SK-N-MC (cell line): Measurements from ENCODE around the gene RIPOR1.
A peak's percentile ranks its signal among the peaks of the same experiment; 100 is the strongest.

Experiments
- DNase-seq: peaks from one replicate; pipeline ENCODE4 v3.0.0-alpha.2; 2011; ENCODE audit warnings: low read depth, low spot score
- H3K27ac ChIP-seq: fragments of 200-600 bp; sonication (generic); 2 replicates; pipeline ENCODE4 v1.5.1; 2016; ENCODE audit warnings: mixed run types
- H3K36me3 ChIP-seq: fragments of 200-600 bp; sonication (generic); 2 replicates; pipeline ENCODE4 v1.6.1; 2017; ENCODE audit warnings: antibody characterized with exemption, low read length, mixed read lengths; ENCODE audit not compliant: insufficient read depth
- H3K4me3 ChIP-seq: fragments of 200-600 bp; sonication (generic); 2 replicates; pipeline ENCODE4 v1.5.1; 2016
- H3K9ac ChIP-seq: fragments of 200-600 bp; sonication (generic); 2 replicates; pipeline ENCODE4 v1.8.0; 2017; ENCODE audit warnings: mixed run types, mixed read lengths; ENCODE audit not compliant: insufficient read length
- H3K9me3 ChIP-seq: fragments of 200-600 bp; sonication (generic); 2 replicates; pipeline ENCODE4 v1.6.1; 2017; ENCODE audit warnings: low read depth, mild to moderate bottlenecking, antibody characterized with exemption, low read length, moderate library complexity, mixed read lengths
- EZH2 ChIP-seq: fragments of 200-600 bp; sonication (generic); IDR thresholded peaks from one replicate; pipeline ENCODE4 v1.6.1; 2017; ENCODE audit warnings: antibody characterized with exemption
- FOXP2 ChIP-seq: optimal IDR thresholded peaks from 2 replicates; pipeline ENCODE3; 2011; ENCODE audit warnings: mild to moderate bottlenecking, moderate library complexity; ENCODE audit not compliant: insufficient read depth; ENCODE audit errors: extremely low read length, control extremely low read depth
- POLR2AphosphoS5 ChIP-seq: IDR thresholded peaks from 2 replicates; pipeline ENCODE4 v1.6.1; 2012; ENCODE audit warnings: mild to moderate bottlenecking, low read depth, low read length, borderline replicate concordance

The RIPOR1 gene

GRCh38 chr16:67516296-67517154 is 12.1 kb upstream of the RIPOR1 start:
- DNase-seq, result no peak
- Histone ChIP-seq H3K27ac (no peak overlapping the region), H3K9ac (no peak overlapping the region), H3K36me3 (no peaks in the 10 kb centered on the region), H3K9me3 (no peaks in the 10 kb centered on the region), H3K4me3 (no peak overlapping the region)
- no peak for TF ChIP-seq EZH2
- no peak for TF ChIP-seq FOXP2
- TF ChIP-seq POLR2AphosphoS5, result no peak

GRCh38 chr16:67517155-67517445 is 11.5 kb upstream of the RIPOR1 start:
- TF ChIP-seq POLR2AphosphoS5, result no peak
- no peak for TF ChIP-seq FOXP2
- TF ChIP-seq EZH2, result no peak
- Histone ChIP-seq H3K9me3 (no peaks in the 10 kb centered on the region), H3K36me3 (no peaks in the 10 kb centered on the region), H3K4me3 (no peak overlapping the region), H3K9ac (no peak overlapping the region), H3K27ac (no peak overlapping the region)
- DNase-seq, result no peak

GRCh38 chr16:67517661-67518423 is 10.8 kb upstream of the RIPOR1 start:
- no peak for DNase-seq
- Histone ChIP-seq H3K9ac (no peak overlapping the region), H3K4me3 (no peak overlapping the region), H3K36me3 (no peaks in the 10 kb centered on the region), H3K27ac (no peak overlapping the region), H3K9me3 (no peaks in the 10 kb centered on the region)
- TF ChIP-seq EZH2 (no peak), POLR2AphosphoS5 (no peak), FOXP2 (no peak)

- no peak overlapping the region for H3K9ac ChIP-seq
- no peak for TF ChIP-seq EZH2
- TF ChIP-seq FOXP2, result no peak
- TF ChIP-seq POLR2AphosphoS5, result no peak
- no peak overlapping the region for H3K27ac ChIP-seq
- no peak for DNase-seq
- H3K4me3 ChIP-seq, result no peak overlapping the region
- no peaks in the 10 kb centered on the region for H3K36me3 ChIP-seq
- H3K9me3 ChIP-seq, result no peaks in the 10 kb centered on the region
Measured at GRCh38 chr16:67518676-67519075, 10.0 kb upstream of the RIPOR1 start.

GRCh38 chr16:67519242-67519641 is 9.4 kb upstream of the RIPOR1 start:
- no peak overlapping the region for H3K9ac ChIP-seq
- H3K36me3 ChIP-seq, result no peaks in the 10 kb centered on the region
- no peak overlapping the region for H3K27ac ChIP-seq
- no peak overlapping the region for H3K4me3 ChIP-seq
- TF ChIP-seq POLR2AphosphoS5, result no peak
- no peak for TF ChIP-seq FOXP2
- TF ChIP-seq EZH2, result no peak
- no peaks in the 10 kb centered on the region for H3K9me3 ChIP-seq
- DNase-seq, result no peak

GRCh38 chr16:67521095-67521804 is 7.4 kb upstream of the RIPOR1 start:
- DNase-seq, result peak; percentile 47
- no peak overlapping the region for H3K27ac ChIP-seq
- H3K36me3 ChIP-seq, result no peaks in the 10 kb centered on the region
- no peaks in the 10 kb centered on the region for H3K9me3 ChIP-seq
- no peak overlapping the region for H3K9ac ChIP-seq
- TF ChIP-seq EZH2, result no peak
- TF ChIP-seq POLR2AphosphoS5, result no peak
- TF ChIP-seq FOXP2, result no peak
- H3K4me3 ChIP-seq, result peak overlapping the region; percentile 77

- TF ChIP-seq POLR2AphosphoS5, result no peak
- no peak for TF ChIP-seq FOXP2
- TF ChIP-seq EZH2, result no peak
- Histone ChIP-seq H3K9me3 (no peaks in the 10 kb centered on the region), H3K27ac (no peak overlapping the region), H3K9ac (no peak overlapping the region), H3K36me3 (no peaks in the 10 kb centered on the region), H3K4me3 (no peak overlapping the region)
- no peak for DNase-seq
Measured at GRCh38 chr16:67525176-67525860, 3.3 kb upstream of the RIPOR1 start.
